ENCODE data around the gene GRIN2D. TPM values are rescaled to one million over a fixed set of nuclear protein-coding genes. Genes with fewer than 3 reads are reported as not detected.

Gene GRIN2D
- polyA plus RNA-seq, 1 of the 3 experiments (the other 2 are of a cell fraction) = 0.92 TPM

GRCh38 chr19:48372904-48373303 lies 20.6 kb upstream of the GRIN2D start:
- Histone ChIP-seq H2AFZ (ENCODE audit: low read depth) (no peak overlapping the region), H4K20me1 (ENCODE audit: insufficient read depth) (no peaks in the 10 kb centered on the region), H3F3A (replicated peaks; ENCODE audit: insufficient read depth) (peaks cover 2% of the 10 kb centered on the region), H3K36me3 (replicated peaks in 1 of 2; ENCODE audit: control insufficient read depth in 1 of 2, insufficient read depth in 2 of 2, low read length in 1 of 2) (no peaks in the 10 kb centered on the region), H3K9me2 (no peaks in the 10 kb centered on the region), H3K9me3 (no peaks in the 10 kb centered on the region), H3K79me2 (ENCODE audit: insufficient read depth) (no peaks in the 10 kb centered on the region), H3K27ac (ENCODE audit: low read depth in 2 of 2, low read length in 1 of 2) (peak overlapping the region in 1 of 2 experiments; percentile 23; a peak in 1 of 4 replicates), H3K4me2 (no peak overlapping the region), H3K4me3 (ENCODE audit: low read depth in 2 of 2, low read length in 1 of 2) (no peak overlapping the region), H3K27me3 (ENCODE audit: insufficient read depth) (no peaks in the 10 kb centered on the region), H3K9ac (no peak overlapping the region), H3K4me1 (ENCODE audit: control insufficient read depth in 1 of 2, insufficient read depth in 2 of 2, low read depth in 1 of 2, low read length in 1 of 2) (peaks cover 0 to 36% of the 10 kb centered on the region in 2 experiments; a peak in 1 of 4 replicates)
- DNase-seq = peak; percentile 30
- ChIA-PET CTCF (interaction anchor here (0.6 to 6.6 kb wide), 6 partner anchors 18 to 42 kb away, joined by 3 to 41 read pairs (median 4); partner anchors contain the start of genes GRIN2D and KDELR1), POLR2A (interaction anchor here (1.0 to 2.9 kb wide), 2 partner anchors 10 to 18 kb away, joined by 4 to 10 read pairs; partner anchors contain the start of genes SYNGR4 and TMEM143)
- WGBS (ENCODE audit: low lambda C conversion rate) = 40% methylated on average over 4 of the region's 4 CpGs
- no peak for TF ChIP-seq CTCF (IDR thresholded peaks at IDR 0.05)
- TF ChIP-seq RCOR1 (IDR thresholded peaks at IDR 0.05; ENCODE audit: low read length) = no peak
- TF ChIP-seq ELF1 (IDR thresholded peaks at IDR 0.05) = no peak
- no peak for TF ChIP-seq USF2 (IDR thresholded peaks at IDR 0.05; ENCODE audit: borderline replicate concordance, low read depth, low read length)
- no peak for TF ChIP-seq EZH2phosphoT487 (IDR thresholded peaks at IDR 0.05; ENCODE audit: borderline replicate concordance, low read depth)
- no peak for TF ChIP-seq SIN3A (IDR thresholded peaks at IDR 0.05; ENCODE audit: borderline replicate concordance, low read depth, low read length)
- TF ChIP-seq IRF3 (IDR thresholded peaks at IDR 0.05; ENCODE audit: low read depth, low read length) = no peak
- no peak for TF ChIP-seq EP300 (IDR thresholded peaks at IDR 0.05; ENCODE audit: borderline replicate concordance in 1 of 2, low read depth in 1 of 2, low read length in 1 of 2)
- TF ChIP-seq USF1 (IDR thresholded peaks at IDR 0.05; ENCODE audit: borderline replicate concordance, low read depth) = no peak

- H2AFZ ChIP-seq (ENCODE audit: low read depth) = no peak overlapping the region
- H3K9ac ChIP-seq = no peak overlapping the region
- no peak overlapping the region for H3K4me3 ChIP-seq (ENCODE audit: low read depth in 2 of 2, low read length in 1 of 2)
- no peaks in the 10 kb centered on the region for H3K9me2 ChIP-seq
- ChIA-PET POLR2A (interaction anchor here (2.9 kb wide), 1 partner anchor 10 kb away, joined by 10 read pairs; the partner anchor contains the start of genes SYNGR4 and TMEM143), CTCF (interaction anchor here (1.0 to 6.6 kb wide), 5 partner anchors 18 to 43 kb away, joined by 3 to 41 read pairs (median 4); partner anchors contain the start of genes GRIN2D and KDELR1)
- H3K9me3 ChIP-seq = no peaks in the 10 kb centered on the region
- no peaks in the 10 kb centered on the region for H3K36me3 ChIP-seq (replicated peaks in 1 of 2; ENCODE audit: control insufficient read depth in 1 of 2, insufficient read depth in 2 of 2, low read length in 1 of 2)
- no peak overlapping the region for H3K4me2 ChIP-seq
- no peaks in the 10 kb centered on the region for H3K79me2 ChIP-seq (ENCODE audit: insufficient read depth)
- no peaks in the 10 kb centered on the region for H3K27me3 ChIP-seq (ENCODE audit: insufficient read depth)
- H3K27ac ChIP-seq (ENCODE audit: low read depth in 2 of 2, low read length in 1 of 2) = no peak overlapping the region; a peak in 1 of 4 replicates
- no peaks in the 10 kb centered on the region for H3F3A ChIP-seq (replicated peaks; ENCODE audit: insufficient read depth)
- H4K20me1 ChIP-seq (ENCODE audit: insufficient read depth) = no peaks in the 10 kb centered on the region
- 91% methylated on average over 8 of the region's 11 CpGs for WGBS (ENCODE audit: low lambda C conversion rate)
- peaks cover 0 to 33% of the 10 kb centered on the region in 2 experiments; a peak in 1 of 4 replicates for H3K4me1 ChIP-seq (ENCODE audit: control insufficient read depth in 1 of 2, insufficient read depth in 2 of 2, low read depth in 1 of 2, low read length in 1 of 2)
- no peak for DNase-seq
- TF ChIP-seq USF2 (IDR thresholded peaks at IDR 0.05; ENCODE audit: borderline replicate concordance, low read depth, low read length) (no peak), YY1 (IDR thresholded peaks at IDR 0.05; ENCODE audit: low read depth) (no peak), POLR2AphosphoS5 (IDR thresholded peaks at IDR 0.05; ENCODE audit: low read depth, low read length) (no peak), SIN3A (IDR thresholded peaks at IDR 0.05; ENCODE audit: borderline replicate concordance, low read depth, low read length) (no peak), GATA2 (CRISPR knock-in tag; IDR thresholded peaks at IDR 0.05) (no peak), RAD21 (IDR thresholded peaks at IDR 0.05; ENCODE audit: low read length) (no peak), FOSL2 (IDR thresholded peaks at IDR 0.05; ENCODE audit: borderline replicate concordance, low read depth) (no peak), FOXM1 (IDR thresholded peaks at IDR 0.05; ENCODE audit: low read depth) (no peak), TCF12 (IDR thresholded peaks at IDR 0.05) (no peak), ZBTB33 (IDR thresholded peaks at IDR 0.05; ENCODE audit: borderline replicate concordance, low read depth) (no peak), SMC3 (IDR thresholded peaks at IDR 0.05; ENCODE audit: low read depth, low read length) (no peak), MAX (IDR thresholded peaks at IDR 0.05; ENCODE audit: low read depth) (no peak)
Observed at GRCh38 chr19:48373567-48373966, 19.9 kb upstream of the GRIN2D start.
